NB4 (cell line): ENCODE data around the gene TAF3.

Experiments
- POLR2A ChIP-seq: IDR thresholded peaks from 2 replicates; pipeline ENCODE4 v1.6.1; 2011; ENCODE audit warnings: mild to moderate bottlenecking; ENCODE audit not compliant: insufficient read length; ENCODE audit errors: extremely low read depth
- TF ChIP-seq, protein P1 (sequence below): IDR thresholded peaks from one replicate; pipeline ENCODE4 v1.5.1; 2012; ENCODE audit warnings: low read depth, low read length
- TF ChIP-seq, protein P2 (sequence below): IDR thresholded peaks from 2 replicates; pipeline ENCODE4 v1.6.1; 2011; ENCODE audit warnings: low read depth, low read length

DNA sequence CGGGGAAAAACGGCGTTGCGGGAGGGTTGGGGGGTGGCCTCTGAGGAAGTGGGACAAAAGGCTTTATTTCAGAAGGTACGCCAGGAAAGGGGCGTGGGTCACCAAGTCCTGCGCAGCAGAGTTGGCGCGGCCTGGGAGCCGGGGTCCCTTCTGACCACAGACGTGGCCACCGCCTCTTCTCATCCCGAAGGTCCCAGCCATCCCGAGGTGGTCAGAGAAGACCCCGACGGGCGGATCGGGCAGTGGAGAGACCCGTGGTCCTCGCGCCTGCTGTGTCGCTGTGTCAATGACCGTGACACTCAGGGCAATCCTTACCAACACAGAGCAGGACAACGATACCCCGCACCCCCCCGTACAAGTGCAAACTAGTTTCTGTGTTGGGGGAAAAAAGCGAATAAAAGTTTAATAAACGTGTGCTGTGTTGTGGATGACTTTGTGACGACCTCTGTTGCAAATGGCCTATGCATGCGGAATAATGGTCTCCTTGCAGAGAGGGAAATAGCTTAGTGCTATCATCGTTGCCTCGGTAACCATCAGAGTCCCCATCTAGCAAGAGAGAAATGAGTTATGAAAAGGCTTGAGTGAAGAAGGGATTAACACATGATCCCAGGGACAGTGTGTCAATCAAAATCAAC is 216.8 kb downstream of the TAF3 start:
- TF ChIP-seq POLR2A, result no peak
- TF ChIP-seq, protein P1, sequence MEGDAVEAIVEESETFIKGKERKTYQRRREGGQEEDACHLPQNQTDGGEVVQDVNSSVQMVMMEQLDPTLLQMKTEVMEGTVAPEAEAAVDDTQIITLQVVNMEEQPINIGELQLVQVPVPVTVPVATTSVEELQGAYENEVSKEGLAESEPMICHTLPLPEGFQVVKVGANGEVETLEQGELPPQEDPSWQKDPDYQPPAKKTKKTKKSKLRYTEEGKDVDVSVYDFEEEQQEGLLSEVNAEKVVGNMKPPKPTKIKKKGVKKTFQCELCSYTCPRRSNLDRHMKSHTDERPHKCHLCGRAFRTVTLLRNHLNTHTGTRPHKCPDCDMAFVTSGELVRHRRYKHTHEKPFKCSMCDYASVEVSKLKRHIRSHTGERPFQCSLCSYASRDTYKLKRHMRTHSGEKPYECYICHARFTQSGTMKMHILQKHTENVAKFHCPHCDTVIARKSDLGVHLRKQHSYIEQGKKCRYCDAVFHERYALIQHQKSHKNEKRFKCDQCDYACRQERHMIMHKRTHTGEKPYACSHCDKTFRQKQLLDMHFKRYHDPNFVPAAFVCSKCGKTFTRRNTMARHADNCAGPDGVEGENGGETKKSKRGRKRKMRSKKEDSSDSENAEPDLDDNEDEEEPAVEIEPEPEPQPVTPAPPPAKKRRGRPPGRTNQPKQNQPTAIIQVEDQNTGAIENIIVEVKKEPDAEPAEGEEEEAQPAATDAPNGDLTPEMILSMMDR, result no peak
- TF ChIP-seq, protein P2, sequence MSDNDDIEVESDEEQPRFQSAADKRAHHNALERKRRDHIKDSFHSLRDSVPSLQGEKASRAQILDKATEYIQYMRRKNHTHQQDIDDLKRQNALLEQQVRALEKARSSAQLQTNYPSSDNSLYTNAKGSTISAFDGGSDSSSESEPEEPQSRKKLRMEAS, result no peak
